ENCODE measurements around the gene SLC8A2. TPM values are rescaled to one million over a fixed set of nuclear protein-coding genes. Genes with fewer than 3 reads are reported as not detected.

Gene SLC8A2
- total and polyA plus RNA-seq, 2 donors (not counting 1 experiment from before 2014, with no cell fraction given), result 0.07 TPM; not detected in 1

DNA sequence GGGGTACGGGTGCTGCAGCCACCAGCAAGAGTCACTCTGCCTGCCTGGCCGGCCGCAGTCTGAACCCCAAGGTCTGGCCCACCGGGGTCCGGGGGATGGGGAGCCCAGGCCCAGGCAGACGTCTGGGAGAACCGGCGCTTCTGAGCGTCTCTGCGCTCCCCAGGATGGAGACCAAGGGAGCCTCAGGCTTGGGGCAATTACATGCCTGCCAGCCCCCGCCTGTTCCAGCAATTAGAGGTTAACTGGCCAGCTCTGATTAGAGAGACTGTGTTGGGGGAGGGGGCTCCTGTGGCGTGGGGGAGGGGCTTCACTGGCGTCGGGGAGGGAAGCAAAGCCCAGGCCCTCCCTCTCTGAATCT is 64.3 kb downstream of the SLC8A2 start:
- peaks cover 0 to 31% (median 10%) of the 10 kb centered on the region in 4 experiments for H3K27me3 ChIP-seq (replicated peaks in 1 of 4; ENCODE audit: control extremely low read depth in 1 of 4, control insufficient read depth in 3 of 4, insufficient read depth in 4 of 4, low read length in 3 of 4)
- peaks cover 0 to 16% (median 0%) of the 10 kb centered on the region in 3 donors for H3K9me3 ChIP-seq (ENCODE audit: control extremely low read depth in 1 of 3, control insufficient read depth in 2 of 3, insufficient read depth in 1 of 3, low read length in 2 of 3)
- DNase-seq, result no peak
- intact Hi-C loops (cut with micrococcal nuclease), result no loop called here
- H3K4me2 ChIP-seq (replicated peaks; ENCODE audit: low read depth, low read length, poor library complexity, severe bottlenecking), result no peak overlapping the region
- H3K4me3 ChIP-seq (ENCODE audit: control extremely low read depth in 1 of 5, extremely low read depth in 1 of 5, insufficient read depth in 1 of 5, low read depth in 2 of 5, low read length in 4 of 5), result no peak overlapping the region
- no peak overlapping the region for H3K27ac ChIP-seq (ENCODE audit: low read length in 2 of 2)
- Mint-ChIP-seq H3K4me3 (no peak overlapping the region), H3K27ac (no peak overlapping the region), H3K9me3 (ENCODE audit: insufficient read depth) (no peaks in the 10 kb centered on the region), H3K27me3 (peaks cover 48% of the 10 kb centered on the region), H3K4me1 (no peaks in the 10 kb centered on the region)
- ChIA-PET CTCF (no interaction called here), POLR2A (no interaction called here)
- no peaks in the 10 kb centered on the region for H4K20me1 ChIP-seq (ENCODE audit: control insufficient read depth, insufficient read depth, low read length, poor library complexity, severe bottlenecking)
- no peak overlapping the region for H3K9ac ChIP-seq (ENCODE audit: low read length)
- no peaks in the 10 kb centered on the region for H3K36me3 ChIP-seq (replicated peaks in 1 of 2; ENCODE audit: control extremely low read depth in 1 of 2, control insufficient read depth in 1 of 2, extremely low read depth in 1 of 2, insufficient read depth in 2 of 2, low read length in 1 of 2)
- WGBS (ENCODE audit: insufficient coverage), result 9% methylated on average over 10 of the region's 14 CpGs
- no peak for ATAC-seq (ENCODE audit: low read depth)
- H2AFZ ChIP-seq (ENCODE audit: insufficient read depth, low read depth, low read length, poor library complexity, severe bottlenecking), result no peak overlapping the region
- no peaks in the 10 kb centered on the region for H3K4me1 ChIP-seq (ENCODE audit: control insufficient read depth in 2 of 2, insufficient read depth in 2 of 2, low read length in 2 of 2)
- H3K79me2 ChIP-seq (ENCODE audit: control insufficient read depth, insufficient read depth, low read length), result no peaks in the 10 kb centered on the region
- TF ChIP-seq, protein P1, sequence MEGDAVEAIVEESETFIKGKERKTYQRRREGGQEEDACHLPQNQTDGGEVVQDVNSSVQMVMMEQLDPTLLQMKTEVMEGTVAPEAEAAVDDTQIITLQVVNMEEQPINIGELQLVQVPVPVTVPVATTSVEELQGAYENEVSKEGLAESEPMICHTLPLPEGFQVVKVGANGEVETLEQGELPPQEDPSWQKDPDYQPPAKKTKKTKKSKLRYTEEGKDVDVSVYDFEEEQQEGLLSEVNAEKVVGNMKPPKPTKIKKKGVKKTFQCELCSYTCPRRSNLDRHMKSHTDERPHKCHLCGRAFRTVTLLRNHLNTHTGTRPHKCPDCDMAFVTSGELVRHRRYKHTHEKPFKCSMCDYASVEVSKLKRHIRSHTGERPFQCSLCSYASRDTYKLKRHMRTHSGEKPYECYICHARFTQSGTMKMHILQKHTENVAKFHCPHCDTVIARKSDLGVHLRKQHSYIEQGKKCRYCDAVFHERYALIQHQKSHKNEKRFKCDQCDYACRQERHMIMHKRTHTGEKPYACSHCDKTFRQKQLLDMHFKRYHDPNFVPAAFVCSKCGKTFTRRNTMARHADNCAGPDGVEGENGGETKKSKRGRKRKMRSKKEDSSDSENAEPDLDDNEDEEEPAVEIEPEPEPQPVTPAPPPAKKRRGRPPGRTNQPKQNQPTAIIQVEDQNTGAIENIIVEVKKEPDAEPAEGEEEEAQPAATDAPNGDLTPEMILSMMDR (IDR thresholded peaks at IDR 0.05), result no peak
- no peak for TF ChIP-seq EZH2 (IDR thresholded peaks at IDR 0.05; ENCODE audit: borderline replicate concordance, insufficient read depth, low read depth, low read length, poor library complexity, severe bottlenecking)

DNA sequence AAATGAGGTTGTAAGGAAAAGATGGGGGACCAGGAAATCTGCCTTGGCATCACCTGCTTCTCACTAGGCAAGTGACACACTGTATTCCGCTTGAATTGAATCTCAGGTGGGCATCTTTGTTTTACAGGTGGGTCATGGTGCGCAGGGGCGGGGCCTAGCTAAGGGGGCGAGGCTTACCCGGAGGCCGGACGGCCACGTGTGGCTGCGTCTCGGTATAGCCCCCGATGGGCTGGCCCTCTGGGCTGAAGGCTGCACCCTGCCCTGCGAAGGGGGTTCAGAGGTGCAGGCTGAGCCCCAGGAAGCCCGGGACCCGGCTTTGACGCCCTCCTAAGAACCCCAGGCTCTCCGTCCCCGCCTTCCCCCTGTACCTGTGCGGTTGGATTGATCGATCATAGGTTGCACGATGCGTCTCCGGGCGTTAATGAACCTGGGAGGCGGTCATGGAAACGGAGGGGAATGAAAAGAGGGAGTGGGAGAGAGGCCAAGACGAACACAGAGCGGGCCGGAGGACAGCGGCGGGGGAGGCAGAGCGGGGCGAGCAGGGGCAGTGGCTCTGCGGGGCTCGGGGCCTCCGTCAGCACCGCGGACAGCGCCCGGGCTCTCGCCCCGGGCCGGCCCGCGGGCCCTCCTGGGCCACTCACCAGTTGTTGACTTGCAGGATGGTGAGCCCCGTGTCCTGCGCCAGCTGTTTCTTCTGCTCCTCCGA is 64.8 kb downstream of the SLC8A2 start:
- CTCF ChIA-PET, result no interaction called here
- H4K20me1 ChIP-seq (ENCODE audit: control insufficient read depth, insufficient read depth, low read length, poor library complexity, severe bottlenecking), result no peaks in the 10 kb centered on the region

More for the DNA sequence above, 64.8 kb downstream of the SLC8A2 start:
- no peak for DNase-seq
- TF ChIP-seq, protein P1 (IDR thresholded peaks at IDR 0.05), result no peak
- no peak for TF ChIP-seq EZH2 (IDR thresholded peaks at IDR 0.05; ENCODE audit: borderline replicate concordance, insufficient read depth, low read depth, low read length, poor library complexity, severe bottlenecking)
- Histone ChIP-seq H3K9ac (ENCODE audit: low read length) (no peak overlapping the region), H3K27ac (ENCODE audit: low read length in 2 of 2) (no peak overlapping the region), H3K79me2 (ENCODE audit: control insufficient read depth, insufficient read depth, low read length) (no peaks in the 10 kb centered on the region), H3K4me2 (replicated peaks; ENCODE audit: low read depth, low read length, poor library complexity, severe bottlenecking) (no peak overlapping the region), H3K27me3 (replicated peaks in 1 of 4; ENCODE audit: control extremely low read depth in 1 of 4, control insufficient read depth in 3 of 4, insufficient read depth in 4 of 4, low read length in 3 of 4) (peaks cover 0 to 31% (median 10%) of the 10 kb centered on the region in 4 experiments), H3K36me3 (replicated peaks in 1 of 2; ENCODE audit: control extremely low read depth in 1 of 2, control insufficient read depth in 1 of 2, extremely low read depth in 1 of 2, insufficient read depth in 2 of 2, low read length in 1 of 2) (no peaks in the 10 kb centered on the region), H3K9me3 (ENCODE audit: control extremely low read depth in 1 of 3, control insufficient read depth in 2 of 3, insufficient read depth in 1 of 3, low read length in 2 of 3) (peaks cover 0 to 16% (median 0%) of the 10 kb centered on the region in 3 donors), H3K4me3 (ENCODE audit: control extremely low read depth in 1 of 5, extremely low read depth in 1 of 5, insufficient read depth in 1 of 5, low read depth in 2 of 5, low read length in 4 of 5) (no peak overlapping the region), H3K4me1 (ENCODE audit: control insufficient read depth in 2 of 2, insufficient read depth in 2 of 2, low read length in 2 of 2) (no peaks in the 10 kb centered on the region), H2AFZ (ENCODE audit: insufficient read depth, low read depth, low read length, poor library complexity, severe bottlenecking) (no peak overlapping the region)
- no peak for ATAC-seq (ENCODE audit: low read depth)
- intact Hi-C loops (cut with micrococcal nuclease), result no loop called here
- Mint-ChIP-seq H3K9me3 (ENCODE audit: insufficient read depth) (no peaks in the 10 kb centered on the region), H3K4me1 (no peaks in the 10 kb centered on the region), H3K4me3 (no peak overlapping the region), H3K27me3 (peaks cover 48% of the 10 kb centered on the region), H3K27ac (no peak overlapping the region)
- POLR2A ChIA-PET, result interaction anchor here (0.6 kb wide), 1 partner anchor 297 kb away, joined by 3 read pairs; no protein-coding TSS in a partner anchor
- 15% methylated on average over 47 of the region's 47 CpGs for WGBS (ENCODE audit: insufficient coverage)
